GM21447 (cell line): ENCODE measurements around the gene SIGLEC12.
"Not testable (repeated sequence)": the region's sequence is repeated elsewhere in the genome, so short reads cannot be mapped to it uniquely, and the experiment has no call there.

Source experiments
- ATAC-seq: cut with Tn5 transposase; IDR thresholded peaks from one replicate; pipeline ENCODE4 v1.9.1; 2021; ENCODE audit not compliant: unreplicated experiment

The SIGLEC12 gene

GRCh38 chr19:51524666-51525264, 23.2 kb upstream of the SIGLEC12 start:
- ATAC-seq: no peak

- no peak for ATAC-seq
These were observed 20.2 kb upstream of the SIGLEC12 start for GRCh38 chr19:51521781-51522180.

- ATAC-seq: no peak
These were observed 19.8 kb upstream of the SIGLEC12 start for GRCh38 chr19:51521357-51521756.

DNA sequence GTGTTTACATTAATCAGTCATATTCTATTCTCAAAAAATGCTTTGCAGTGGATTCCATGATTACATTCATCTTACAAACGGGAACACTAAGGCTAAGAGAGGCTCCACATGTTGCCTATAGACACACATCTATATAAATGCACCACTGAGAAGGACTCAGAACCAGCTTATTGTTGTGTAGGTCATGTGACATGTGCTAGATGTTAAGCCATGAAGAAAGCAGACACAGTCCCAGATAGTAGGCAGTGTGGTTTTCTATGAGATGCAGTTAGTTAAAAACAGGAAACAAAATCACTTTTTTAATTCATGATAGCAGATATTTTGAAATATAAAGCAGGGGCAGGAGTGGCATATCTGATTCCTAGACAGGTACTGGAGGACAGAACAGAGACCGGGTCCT, 19.1 kb upstream of the SIGLEC12 start:
- ATAC-seq: no peak

GRCh38 chr19:51514866-51515481, 13.4 kb upstream of the SIGLEC12 start:
- no peak for ATAC-seq

- ATAC-seq: no peak
These were observed 12.4 kb upstream of the SIGLEC12 start for GRCh38 chr19:51513968-51514367.

- no peak for ATAC-seq
These were observed 9.8 kb upstream of the SIGLEC12 start for GRCh38 chr19:51511353-51511752.

DNA sequence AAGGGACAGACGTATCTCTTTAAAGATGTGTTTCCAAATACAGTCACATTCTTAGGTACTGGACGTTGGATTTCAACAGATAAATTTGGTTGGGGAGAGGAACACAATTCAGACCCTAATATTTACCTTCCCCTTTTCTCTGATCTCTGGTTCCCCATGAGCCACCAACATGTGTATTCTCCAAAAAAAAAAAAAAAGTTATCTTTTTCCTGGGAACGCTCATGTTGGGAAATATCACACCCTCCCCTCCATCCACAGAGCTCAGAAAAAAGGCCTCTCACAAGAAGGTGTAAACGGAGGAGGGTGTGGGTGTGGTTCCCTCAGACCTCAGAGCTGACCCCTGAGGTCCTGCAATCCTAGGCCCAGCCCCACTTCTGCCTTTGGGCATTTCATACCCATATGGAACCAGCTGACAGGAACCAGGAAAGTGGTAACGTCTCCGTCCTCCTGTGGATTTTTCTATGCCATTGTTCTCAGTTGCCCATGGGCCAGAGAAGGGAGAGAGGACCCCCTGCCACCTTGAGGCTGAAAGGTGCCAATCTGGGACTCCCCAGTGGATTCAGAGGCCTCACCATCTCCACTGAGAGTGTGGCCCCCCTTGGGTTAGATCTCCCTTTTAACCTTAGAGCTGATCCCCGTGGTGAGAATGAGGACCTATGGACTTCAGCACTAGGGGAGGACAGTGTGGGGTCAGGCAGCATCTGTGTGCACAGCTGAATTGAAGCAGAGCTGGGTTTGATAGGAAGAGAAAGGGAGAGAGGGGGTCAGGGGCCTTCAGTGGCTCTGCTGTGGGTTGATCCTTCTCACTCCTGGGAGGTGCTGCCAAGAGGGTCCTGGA, 8.4 kb upstream of the SIGLEC12 start:
- ATAC-seq: no peak

DNA sequence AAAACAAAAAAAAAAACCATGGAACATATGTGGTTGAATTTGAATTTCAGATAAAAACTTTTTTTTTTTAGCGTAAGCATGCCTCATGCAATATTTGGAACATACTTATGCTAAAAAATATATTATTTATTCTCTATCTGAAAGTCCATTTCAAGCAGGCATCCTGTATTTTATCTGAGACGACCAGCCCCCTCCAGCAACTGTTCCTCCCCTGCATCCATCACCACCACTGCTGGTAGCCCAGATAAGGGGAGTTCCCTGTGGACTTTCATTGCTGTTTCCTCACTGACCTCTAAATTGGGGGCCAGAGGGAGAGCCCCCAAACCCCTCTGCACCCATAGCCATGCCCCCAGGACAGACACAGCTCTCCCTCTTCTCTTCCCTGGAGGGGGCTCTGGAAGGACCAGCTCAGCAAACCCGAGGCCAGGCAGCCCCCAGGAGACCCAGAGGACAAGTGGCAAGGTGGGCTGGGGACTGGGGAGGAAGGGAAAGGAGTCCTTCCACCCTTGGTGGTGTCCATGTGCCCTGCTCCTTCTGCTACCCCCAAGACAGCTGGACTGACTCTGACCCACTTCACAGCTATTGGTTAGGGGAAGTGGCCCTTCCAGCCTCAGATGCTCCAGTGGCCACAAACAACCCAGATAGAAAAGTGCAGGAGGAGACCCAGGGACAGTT, 6.6 kb upstream of the SIGLEC12 start:
- ATAC-seq: no peak

DNA sequence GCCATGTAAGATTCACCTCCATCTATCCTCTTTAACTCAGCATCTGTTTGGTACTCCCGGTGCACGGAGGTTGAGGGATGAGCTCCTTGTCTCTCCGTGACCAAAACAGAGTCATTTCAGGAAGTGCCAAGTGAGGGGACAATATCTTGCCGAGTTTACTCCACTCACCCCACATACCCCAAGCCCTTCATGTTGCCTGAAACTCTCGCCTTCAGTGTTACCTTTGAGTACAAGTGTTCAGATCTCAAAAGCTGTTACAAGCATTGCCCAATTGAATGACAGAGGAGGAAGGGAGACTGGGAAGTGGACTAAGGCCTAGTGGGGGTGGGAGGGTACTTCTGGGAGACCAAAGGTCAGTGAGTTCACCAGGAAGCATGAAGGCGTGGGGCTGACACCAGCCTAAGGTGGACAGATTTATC, 6.0 kb upstream of the SIGLEC12 start:
- ATAC-seq: no peak

DNA sequence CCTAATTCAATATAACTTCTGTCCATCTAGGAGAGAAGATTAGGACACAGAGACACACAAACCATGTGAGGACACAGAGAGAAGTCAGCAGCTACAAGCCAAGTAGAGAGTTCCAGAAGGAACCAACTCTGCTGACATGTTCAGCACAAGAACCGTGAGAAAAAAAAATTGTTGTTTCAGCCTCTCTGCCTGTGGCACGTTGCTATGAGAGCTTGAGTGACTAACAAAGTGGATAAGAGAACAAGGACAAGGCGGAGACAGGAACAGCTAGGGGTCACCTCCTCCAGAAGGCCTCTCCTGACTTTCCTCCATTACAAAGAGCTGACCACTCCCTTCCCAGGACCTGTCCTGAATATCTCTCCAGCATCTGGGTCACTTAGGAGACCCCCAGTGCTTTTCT, 5.6 kb upstream of the SIGLEC12 start:
- ATAC-seq: no peak

DNA sequence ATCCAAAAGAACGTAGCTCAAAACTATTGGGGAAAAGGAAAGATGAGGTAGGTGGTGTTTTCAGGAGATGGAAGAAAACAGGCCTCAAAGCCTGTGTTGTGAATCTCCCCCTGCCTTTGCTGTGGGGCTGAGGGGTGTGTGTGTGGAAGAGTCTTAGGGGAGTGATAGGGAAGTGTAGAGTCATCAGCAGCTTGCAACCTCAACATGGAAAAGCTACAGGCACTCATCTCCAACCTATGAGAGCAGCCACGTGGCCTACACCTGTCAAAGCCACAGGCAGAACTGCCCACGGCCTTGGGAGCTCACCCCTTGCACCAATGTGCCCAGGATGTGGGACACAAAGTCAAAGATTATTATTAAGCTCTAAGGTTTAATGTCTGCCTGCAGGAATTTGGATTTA, 4.3 kb upstream of the SIGLEC12 start:
- ATAC-seq: no peak

DNA sequence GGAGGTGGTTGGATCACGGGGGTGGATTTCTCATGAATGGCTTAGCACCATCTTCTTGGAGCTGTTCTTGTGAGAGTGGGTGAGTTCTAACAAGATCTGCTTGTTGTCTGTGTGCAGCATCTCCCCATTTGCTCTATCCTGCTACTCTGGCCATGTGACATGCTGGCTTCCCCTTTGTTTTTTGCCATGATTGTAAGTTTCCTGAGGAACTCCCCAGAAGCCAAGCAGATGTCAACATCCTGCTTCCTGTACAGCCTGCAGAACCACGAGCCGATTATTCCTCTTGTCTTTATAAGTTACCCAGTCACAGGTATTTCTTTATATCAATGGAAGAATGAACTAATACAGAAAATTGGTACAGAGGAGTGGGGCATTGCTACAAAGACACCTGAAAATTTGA, 2.3 kb upstream of the SIGLEC12 start:
- no peak for ATAC-seq

DNA sequence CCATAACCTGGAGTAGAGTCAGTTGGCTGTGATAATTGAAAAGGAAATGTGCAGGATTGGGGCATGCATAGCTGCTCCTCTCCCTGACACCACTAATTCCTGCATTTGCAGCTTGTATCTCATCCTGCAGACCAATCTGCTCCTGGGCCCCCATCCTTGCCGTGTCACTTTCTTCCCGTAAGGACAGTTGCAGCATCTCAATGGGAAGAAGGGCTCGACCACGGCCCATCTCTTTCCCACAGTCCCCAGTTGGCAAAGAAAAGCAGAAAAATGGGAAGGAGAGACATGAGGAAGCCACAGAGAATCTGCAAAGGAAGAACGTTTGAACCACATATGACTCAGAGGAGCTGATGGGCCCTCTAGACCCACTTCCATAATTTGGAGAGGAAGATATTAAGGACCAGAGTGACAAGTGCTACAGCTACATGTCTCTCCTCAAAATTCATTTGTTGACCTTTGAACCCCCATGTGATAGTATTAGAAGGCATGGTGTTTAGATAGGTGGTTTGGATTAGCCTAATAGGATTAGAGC, 1.8 kb upstream of the SIGLEC12 start:
- ATAC-seq: no peak

DNA sequence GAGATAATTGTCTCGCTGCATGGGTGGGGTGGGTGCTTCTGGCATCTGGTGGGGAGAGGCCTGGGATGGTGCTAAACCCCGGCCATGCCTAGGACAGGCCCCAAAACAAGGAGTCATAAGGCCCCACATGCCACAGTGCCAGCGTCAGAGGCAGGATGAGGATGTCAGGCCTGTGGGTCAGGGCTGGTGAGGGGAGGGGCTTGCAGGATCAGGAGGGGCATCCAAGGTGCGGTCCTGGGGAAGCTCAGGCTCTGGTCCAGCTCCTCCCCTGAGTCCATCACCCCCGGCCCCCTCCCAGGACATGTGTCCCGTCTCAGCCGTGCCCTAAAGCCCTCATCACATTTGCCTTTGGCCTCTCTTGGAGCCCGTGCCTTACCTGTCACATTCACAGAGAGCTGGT, 669 bp downstream of the SIGLEC12 start:
- ATAC-seq: not testable (repeated sequence)

DNA sequence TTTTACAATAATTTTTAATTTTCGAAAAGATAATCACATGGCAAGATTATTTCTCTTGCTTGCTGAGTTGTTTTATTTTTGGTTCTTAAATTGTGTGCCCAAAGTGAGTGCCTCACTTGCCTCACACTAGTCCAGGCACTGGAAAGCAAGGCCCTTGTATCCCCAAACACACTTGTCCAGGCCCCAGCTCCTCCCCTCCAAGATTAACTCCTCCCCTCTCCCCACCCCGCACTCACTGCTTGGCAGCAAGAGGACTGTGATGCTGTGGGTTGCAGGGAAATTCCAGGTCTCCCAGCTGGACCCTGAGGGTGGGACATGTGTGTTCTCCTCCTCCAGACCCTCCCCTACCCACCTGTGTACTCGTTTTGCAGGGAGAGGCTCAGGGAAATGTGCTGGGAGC, 3.9 kb downstream of the SIGLEC12 start:
- no peak for ATAC-seq

DNA sequence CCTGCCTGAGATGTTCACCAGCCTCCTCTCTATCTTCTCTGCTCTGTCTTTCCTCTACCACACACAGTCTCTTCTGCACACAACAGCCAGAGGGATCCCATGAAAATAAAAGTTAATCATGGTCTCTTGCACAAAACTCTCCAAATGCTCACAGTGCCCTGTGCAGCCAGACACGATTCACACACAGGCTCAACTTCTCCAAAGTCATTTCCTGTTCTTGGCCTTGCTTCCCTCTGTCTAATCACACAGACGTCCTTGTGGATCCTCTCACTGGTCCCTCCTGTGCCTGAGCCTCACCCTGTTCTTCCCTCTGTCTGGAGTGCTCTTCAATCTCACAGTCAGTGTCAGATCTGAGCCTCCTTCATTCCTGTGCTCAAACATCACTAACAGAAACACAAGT, 7.8 kb downstream of the SIGLEC12 start:
- no peak for ATAC-seq

DNA sequence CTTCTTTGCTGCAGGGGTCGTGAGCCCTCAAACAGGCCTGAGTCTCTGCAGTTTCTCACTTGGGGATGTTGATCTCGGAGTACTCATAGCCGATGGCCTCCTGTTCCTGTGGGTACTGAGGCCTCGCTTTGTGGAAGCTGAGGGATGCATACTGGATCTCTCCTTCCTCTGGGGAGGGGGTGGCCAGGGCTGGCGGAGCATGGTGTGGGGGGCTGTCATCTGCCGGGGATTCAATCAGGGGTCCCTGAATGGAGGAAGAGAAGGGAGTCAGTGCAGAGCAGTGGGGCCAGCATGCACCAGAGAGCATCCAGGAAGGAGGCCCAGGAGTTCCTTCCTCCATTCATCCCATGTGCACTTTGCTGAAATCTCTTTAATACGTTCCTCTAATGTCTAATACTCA, 10.0 kb downstream of the SIGLEC12 start:
- ATAC-seq: no peak

GRCh38 chr19:51490676-51491075, 10.9 kb downstream of the SIGLEC12 start:
- ATAC-seq: no peak

GRCh38 chr19:51489113-51489512, 12.5 kb downstream of the SIGLEC12 start:
- no peak for ATAC-seq

DNA sequence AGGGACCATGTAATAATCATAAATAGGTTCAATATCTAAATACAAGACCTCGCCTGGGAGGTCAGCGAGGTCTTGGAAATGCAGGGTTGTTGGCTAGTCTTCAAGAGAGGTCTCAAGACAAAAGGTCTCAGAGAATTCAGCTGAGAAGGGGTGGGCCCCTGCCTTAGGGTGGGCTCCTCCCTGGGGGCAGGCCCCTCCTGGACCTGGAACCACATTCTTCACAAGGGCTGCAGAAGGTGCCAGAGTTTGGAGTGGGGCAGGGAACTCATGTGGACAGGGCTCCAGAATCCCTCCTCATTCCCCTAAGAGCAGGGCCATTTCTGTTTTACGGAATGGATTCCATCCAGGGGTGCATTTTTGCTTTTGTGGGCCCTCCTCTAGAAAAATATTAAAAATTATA, 13.1 kb downstream of the SIGLEC12 start:
- no peak for ATAC-seq
